Measurements from ENCODE around the gene VWA3B.

DNA sequence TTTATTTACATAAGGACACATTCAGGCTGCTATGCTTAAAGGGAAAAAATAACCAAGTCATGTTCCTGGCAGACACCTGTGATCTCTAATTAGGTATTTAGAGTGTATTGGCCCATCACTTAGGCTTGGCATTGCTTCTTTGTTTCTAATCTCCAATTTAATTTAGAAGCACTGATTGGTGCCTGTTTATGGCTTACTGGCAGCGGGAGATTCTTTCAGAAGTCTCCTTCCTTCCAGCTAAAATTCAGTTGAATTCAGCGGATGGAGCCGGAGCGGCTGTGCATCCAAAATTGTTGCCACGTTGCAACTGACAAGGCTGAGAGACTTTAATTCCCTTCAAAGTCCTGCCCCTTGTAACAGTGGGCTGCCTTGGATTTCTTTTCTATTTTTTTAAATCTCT lies 66.5 kb downstream of the VWA3B start:
- no peak for TF ChIP-seq SREBF2 (IDR thresholded peaks at IDR 0.05)
- TF ChIP-seq, protein P1, sequence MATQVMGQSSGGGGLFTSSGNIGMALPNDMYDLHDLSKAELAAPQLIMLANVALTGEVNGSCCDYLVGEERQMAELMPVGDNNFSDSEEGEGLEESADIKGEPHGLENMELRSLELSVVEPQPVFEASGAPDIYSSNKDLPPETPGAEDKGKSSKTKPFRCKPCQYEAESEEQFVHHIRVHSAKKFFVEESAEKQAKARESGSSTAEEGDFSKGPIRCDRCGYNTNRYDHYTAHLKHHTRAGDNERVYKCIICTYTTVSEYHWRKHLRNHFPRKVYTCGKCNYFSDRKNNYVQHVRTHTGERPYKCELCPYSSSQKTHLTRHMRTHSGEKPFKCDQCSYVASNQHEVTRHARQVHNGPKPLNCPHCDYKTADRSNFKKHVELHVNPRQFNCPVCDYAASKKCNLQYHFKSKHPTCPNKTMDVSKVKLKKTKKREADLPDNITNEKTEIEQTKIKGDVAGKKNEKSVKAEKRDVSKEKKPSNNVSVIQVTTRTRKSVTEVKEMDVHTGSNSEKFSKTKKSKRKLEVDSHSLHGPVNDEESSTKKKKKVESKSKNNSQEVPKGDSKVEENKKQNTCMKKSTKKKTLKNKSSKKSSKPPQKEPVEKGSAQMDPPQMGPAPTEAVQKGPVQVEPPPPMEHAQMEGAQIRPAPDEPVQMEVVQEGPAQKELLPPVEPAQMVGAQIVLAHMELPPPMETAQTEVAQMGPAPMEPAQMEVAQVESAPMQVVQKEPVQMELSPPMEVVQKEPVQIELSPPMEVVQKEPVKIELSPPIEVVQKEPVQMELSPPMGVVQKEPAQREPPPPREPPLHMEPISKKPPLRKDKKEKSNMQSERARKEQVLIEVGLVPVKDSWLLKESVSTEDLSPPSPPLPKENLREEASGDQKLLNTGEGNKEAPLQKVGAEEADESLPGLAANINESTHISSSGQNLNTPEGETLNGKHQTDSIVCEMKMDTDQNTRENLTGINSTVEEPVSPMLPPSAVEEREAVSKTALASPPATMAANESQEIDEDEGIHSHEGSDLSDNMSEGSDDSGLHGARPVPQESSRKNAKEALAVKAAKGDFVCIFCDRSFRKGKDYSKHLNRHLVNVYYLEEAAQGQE (IDR thresholded peaks at IDR 0.05), result no peak
- no peak for TF ChIP-seq JUN (IDR thresholded peaks at IDR 0.05)
- no peak for TF ChIP-seq NPAS2 (CRISPR knock-in tag; IDR thresholded peaks at IDR 0.05; ENCODE audit: borderline replicate concordance)
- TF ChIP-seq POLR2A (IDR thresholded peaks at IDR 0.05; ENCODE audit: low read length), result no peak
- TF ChIP-seq CTCF (IDR thresholded peaks at IDR 0.05), result no peak
- TF ChIP-seq TP53 (CRISPR knock-in tag; IDR thresholded peaks at IDR 0.05), result no peak
- TF ChIP-seq MAFK (IDR thresholded peaks at IDR 0.05; ENCODE audit: partially characterized antibody), result no peak
- no peak for TF ChIP-seq NR3C1 (IDR thresholded peaks at IDR 0.05)
- TF ChIP-seq RCOR1 (IDR thresholded peaks at IDR 0.05; ENCODE audit: low read depth, low read length), result no peak
- TF ChIP-seq MYC (IDR thresholded peaks at IDR 0.05; ENCODE audit: borderline replicate concordance, low read length), result no peak
